Ramos (cell line): Measurements from ENCODE around the gene CKS1B.
"Not testable (repeated sequence)": the region's sequence is repeated elsewhere in the genome, so short reads cannot be mapped to it uniquely, and the experiment has no call there.

Source experiments
- in situ Hi-C: fragments of 300-500 bp; cut with MboI; formaldehyde crosslinking; loops from one replicate; pipeline ENCODE4 v1.14.3; 2022; ENCODE audit warnings: low sequenced_read_pairs; ENCODE audit not compliant: unreplicated experiment

Gene CKS1B

GRCh38 chr1:154982341-154982740 is 7.9 kb downstream of the CKS1B start:
- in situ Hi-C loops = no loop called here

GRCh38 chr1:154982897-154983648 is 8.6 kb downstream of the CKS1B start, which contains the start of gene FLAD1:
Gene FLAD1 (plus strand): TSS chr1:154983344. CDS start chr1:154983695, 351 bp downstream.
- in situ Hi-C loops = no loop called here

- in situ Hi-C loops = no loop called here
Observed at GRCh38 chr1:154983776-154984466, 9.4 kb downstream of the CKS1B start.

GRCh38 chr1:154986736-154987135 is 12.3 kb downstream of the CKS1B start:
- in situ Hi-C loops = not testable (repeated sequence)

GRCh38 chr1:154987326-154987725 is 12.8 kb downstream of the CKS1B start:
- in situ Hi-C loops = no loop called here

- in situ Hi-C loops = no loop called here
Observed at GRCh38 chr1:154988058-154988954, 13.8 kb downstream of the CKS1B start.

- in situ Hi-C loops = no loop called here
Observed at GRCh38 chr1:154989195-154989860, 14.8 kb downstream of the CKS1B start.

GRCh38 chr1:154990276-154990675 is 15.8 kb downstream of the CKS1B start:
- in situ Hi-C loops = no loop called here

GRCh38 chr1:154992721-154993571 is 18.5 kb downstream of the CKS1B start:
- in situ Hi-C loops = no loop called here

- in situ Hi-C loops = no loop called here
Observed at GRCh38 chr1:154993572-154994268, 19.2 kb downstream of the CKS1B start, which contains the start of gene LENEP. Gene LENEP (plus strand): TSS chr1:154993586. CDS start chr1:154993608, 22 bp downstream.

- in situ Hi-C loops = no loop called here
Observed at GRCh38 chr1:154994269-154994587, 19.7 kb downstream of the CKS1B start.

GRCh38 chr1:154994591-154994990 is 20.1 kb downstream of the CKS1B start:
- in situ Hi-C loops = no loop called here

GRCh38 chr1:154995301-154995983 is 21.0 kb downstream of the CKS1B start:
- in situ Hi-C loops = not testable (repeated sequence)

- in situ Hi-C loops = no loop called here
Observed at GRCh38 chr1:154996966-154997701, 22.7 kb downstream of the CKS1B start.

- in situ Hi-C loops = no loop called here
Observed at GRCh38 chr1:154998201-154998780, 23.8 kb downstream of the CKS1B start.

GRCh38 chr1:154998818-154999570 is 24.5 kb downstream of the CKS1B start:
- in situ Hi-C loops = no loop called here
